Measurements from ENCODE around the gene COX8A. TPM values are rescaled to one million over a fixed set of nuclear protein-coding genes. Genes with fewer than 3 reads are reported as not detected.
"Not testable (repeated sequence)": the region's sequence is repeated elsewhere in the genome, so short reads cannot be mapped to it uniquely, and the experiment has no call there.

The COX8A gene
- polyA plus RNA-seq, 3 donors: 354 to 588 (median 526) TPM

DNA sequence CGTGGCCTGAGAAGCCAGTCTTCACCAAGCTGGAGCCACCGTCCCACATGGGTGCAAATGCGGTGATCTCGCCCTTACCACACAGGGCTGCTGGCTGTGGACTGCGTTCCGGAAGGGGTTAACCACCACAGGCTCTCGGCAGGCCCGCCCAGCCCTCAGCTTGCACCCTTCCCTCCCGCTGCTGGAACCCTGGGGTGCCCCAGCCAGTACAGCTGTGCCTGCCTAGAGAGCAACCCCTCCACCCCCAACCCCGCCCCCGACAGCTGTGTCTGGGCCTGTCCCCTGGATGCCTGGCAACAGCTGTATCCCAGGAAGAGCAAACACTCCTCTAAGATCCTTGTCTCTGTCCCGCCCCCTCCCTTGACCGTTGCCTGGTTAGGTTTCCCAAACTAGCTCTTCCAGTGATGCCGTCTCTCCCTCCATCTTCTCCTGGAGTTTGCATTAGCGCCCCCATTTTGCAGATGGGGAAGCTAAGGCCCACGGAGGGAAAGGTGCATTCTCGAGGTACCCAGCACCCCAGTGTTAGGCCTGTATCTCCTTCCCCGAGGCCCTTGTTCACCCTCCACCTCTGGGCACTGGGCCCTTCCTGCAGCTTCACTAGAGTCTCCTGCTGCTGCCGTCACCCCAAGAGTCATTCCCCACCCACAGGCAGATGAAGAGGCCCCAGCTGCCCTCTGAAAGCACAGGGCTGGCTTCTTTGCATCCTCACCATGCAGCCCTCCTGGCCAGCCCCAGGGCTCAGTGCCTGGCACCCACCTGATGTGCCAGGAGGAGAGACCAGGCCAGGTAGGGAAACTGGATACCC, 12.6 kb upstream of the COX8A start:
- 78% methylated on average over 17 of the region's 19 CpGs for WGBS (ENCODE audit: insufficient coverage)
- no peaks in the 10 kb centered on the region for H3K36me3 ChIP-seq (replicated peaks in 1 of 2; ENCODE audit: control insufficient read depth in 1 of 2, insufficient read depth in 2 of 2, low read length in 2 of 2)
- no peak overlapping the region for H3K27ac ChIP-seq (ENCODE audit: low read depth in 1 of 2, low read length in 2 of 2)
- no peak for TF ChIP-seq CTCF (IDR thresholded peaks at IDR 0.05)
- no peaks in the 10 kb centered on the region for H4K20me1 ChIP-seq (ENCODE audit: insufficient read depth, low read length)
- H3K4me1 ChIP-seq (ENCODE audit: control insufficient read depth in 1 of 2, insufficient read depth in 2 of 2, low read length in 2 of 2): no peaks in the 10 kb centered on the region
- no peaks in the 10 kb centered on the region for H3K27me3 ChIP-seq (ENCODE audit: control insufficient read depth in 2 of 2, insufficient read depth in 2 of 2, low read length in 2 of 2)
- H3K79me2 ChIP-seq (ENCODE audit: insufficient read depth, low read length): no peaks in the 10 kb centered on the region
- no peak overlapping the region for H3K4me3 Mint-ChIP-seq
- H3K9ac ChIP-seq (ENCODE audit: insufficient read depth, low read length, poor library complexity, severe bottlenecking): no peak overlapping the region
- H3K4me1 Mint-ChIP-seq: peaks cover 8% of the 10 kb centered on the region
- intact Hi-C loops (cut with micrococcal nuclease): no loop called here
- no peak overlapping the region for H3K4me3 ChIP-seq (replicated peaks in 1 of 3; ENCODE audit: low read depth in 2 of 3, low read length in 3 of 3)
- no peaks in the 10 kb centered on the region for H3K36me3 Mint-ChIP-seq
- peak in 1 of 3 donors; percentile 2 for DNase-seq
- H2AFZ ChIP-seq (ENCODE audit: insufficient read depth, low read depth, low read length, poor library complexity, severe bottlenecking): no peak overlapping the region
- H3K9me3 ChIP-seq (replicated peaks in 1 of 2; ENCODE audit: control insufficient read depth in 1 of 2, insufficient read depth in 1 of 2, low read length in 2 of 2): no peaks in the 10 kb centered on the region
- peaks cover 4 to 5% (median 4%) of the 10 kb centered on the region in 3 donors for H3K27me3 Mint-ChIP-seq (ENCODE audit: low read depth in 3 of 3)
- H3K27ac Mint-ChIP-seq: no peak overlapping the region
- no peak overlapping the region for H3K4me2 ChIP-seq (replicated peaks; ENCODE audit: extremely low read depth, low read length, poor library complexity, severe bottlenecking)
- no peaks in the 10 kb centered on the region for H3K9me3 Mint-ChIP-seq

GRCh38 chr11:63963895-63964294, 10.5 kb upstream of the COX8A start:
- H4K20me1 ChIP-seq (ENCODE audit: insufficient read depth, low read length); H3K4me1 ChIP-seq (ENCODE audit: control insufficient read depth in 1 of 2, insufficient read depth in 2 of 2, low read length in 2 of 2); H3K27ac ChIP-seq (ENCODE audit: low read depth in 1 of 2, low read length in 2 of 2); H3K4me2 ChIP-seq (replicated peaks; ENCODE audit: extremely low read depth, low read length, poor library complexity, severe bottlenecking); intact Hi-C loops (cut with micrococcal nuclease); H3K36me3 Mint-ChIP-seq; DNase-seq; H3K9me3 Mint-ChIP-seq; H3K27me3 Mint-ChIP-seq (ENCODE audit: low read depth in 3 of 3); H3K36me3 ChIP-seq (replicated peaks in 1 of 2; ENCODE audit: control insufficient read depth in 1 of 2, insufficient read depth in 2 of 2, low read length in 2 of 2); H3K79me2 ChIP-seq (ENCODE audit: insufficient read depth, low read length); H3K27ac Mint-ChIP-seq; H3K4me3 ChIP-seq (replicated peaks in 1 of 3; ENCODE audit: low read depth in 2 of 3, low read length in 3 of 3); H3K4me1 Mint-ChIP-seq; H3K4me3 Mint-ChIP-seq; H2AFZ ChIP-seq (ENCODE audit: insufficient read depth, low read depth, low read length, poor library complexity, severe bottlenecking); H3K9ac ChIP-seq (ENCODE audit: insufficient read depth, low read length, poor library complexity, severe bottlenecking); H3K9me3 ChIP-seq (replicated peaks in 1 of 2; ENCODE audit: control insufficient read depth in 1 of 2, insufficient read depth in 1 of 2, low read length in 2 of 2); H3K27me3 ChIP-seq (ENCODE audit: control insufficient read depth in 2 of 2, insufficient read depth in 2 of 2, low read length in 2 of 2): not testable (repeated sequence)
- WGBS (ENCODE audit: insufficient coverage): 98% methylated on average over 3 of the region's 4 CpGs
